ENCODE data around the gene GHITM.

- TF ChIP-seq CTCF (conservative IDR thresholded peaks at IDR 0.05; ENCODE audit: low read depth, low read length): no peak
- no peak for TF ChIP-seq POLR2A (IDR thresholded peaks at IDR 0.05; ENCODE audit: low read depth, low read length)
- TF ChIP-seq FOS (IDR thresholded peaks at IDR 0.05; ENCODE audit: low read depth, low read length): no peak
- no peak for TF ChIP-seq MAFK (IDR thresholded peaks at IDR 0.05; ENCODE audit: low read depth, low read length)
- no peak for TF ChIP-seq RFX5 (IDR thresholded peaks at IDR 0.05; ENCODE audit: low read depth, low read length)
- TF ChIP-seq MXI1 (IDR thresholded peaks at IDR 0.05; ENCODE audit: borderline replicate concordance, low read depth, low read length): no peak
- TF ChIP-seq SMC3 (IDR thresholded peaks at IDR 0.05; ENCODE audit: low read depth, low read length): no peak
- TF ChIP-seq RAD21 (IDR thresholded peaks at IDR 0.05; ENCODE audit: low read length): no peak
- no peak for TF ChIP-seq ELK1 (IDR thresholded peaks at IDR 0.05; ENCODE audit: borderline replicate concordance, low read depth, low read length)
- no peak for TF ChIP-seq CEBPB (IDR thresholded peaks at IDR 0.05; ENCODE audit: low read depth, low read length)
- TF ChIP-seq USF2 (IDR thresholded peaks at IDR 0.05; ENCODE audit: low read depth, low read length): no peak
- no peak for TF ChIP-seq BHLHE40 (IDR thresholded peaks at IDR 0.05; ENCODE audit: low read depth, low read length)
These were observed 58.3 kb downstream of the GHITM start for GRCh38 chr10:84197643-84198042.
